Inflammatory macrophage (primary cell): ENCODE results near the gene HOXD8.

Source experiments
- DNase-seq, 2 donors: peaks; one replicate each; pipeline ENCODE4 v3.0.0-alpha.2; 2020 to 2022

HOXD8 gene

DNA sequence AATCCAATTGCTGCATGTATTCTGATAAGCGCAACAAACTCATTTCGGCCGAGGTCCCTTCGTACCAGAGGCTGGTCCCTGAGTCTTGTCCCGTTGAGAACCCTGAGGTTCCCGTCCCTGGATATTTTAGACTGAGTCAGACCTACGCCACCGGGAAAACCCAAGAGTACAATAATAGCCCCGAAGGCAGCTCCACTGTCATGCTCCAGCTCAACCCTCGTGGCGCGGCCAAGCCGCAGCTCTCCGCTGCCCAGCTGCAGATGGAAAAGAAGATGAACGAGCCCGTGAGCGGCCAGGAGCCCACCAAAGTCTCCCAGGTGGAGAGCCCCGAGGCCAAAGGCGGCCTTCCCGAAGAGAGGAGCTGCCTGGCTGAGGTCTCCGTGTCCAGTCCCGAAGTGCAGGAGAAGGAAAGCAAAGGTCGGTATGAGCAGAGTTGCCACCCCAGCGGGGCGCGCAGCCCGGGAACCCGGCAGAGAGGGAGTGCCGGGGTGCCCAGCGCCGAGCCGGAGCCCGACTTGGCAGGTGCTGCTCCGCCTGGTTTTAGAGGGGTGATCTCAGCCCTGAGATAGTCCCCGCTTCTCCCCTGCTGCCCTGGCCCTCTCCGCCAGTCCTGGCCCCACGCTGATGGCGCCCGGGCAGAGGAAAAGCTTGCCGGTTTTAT is 12.2 kb upstream of the HOXD8 start:
- DNase-seq = no peak

DNA sequence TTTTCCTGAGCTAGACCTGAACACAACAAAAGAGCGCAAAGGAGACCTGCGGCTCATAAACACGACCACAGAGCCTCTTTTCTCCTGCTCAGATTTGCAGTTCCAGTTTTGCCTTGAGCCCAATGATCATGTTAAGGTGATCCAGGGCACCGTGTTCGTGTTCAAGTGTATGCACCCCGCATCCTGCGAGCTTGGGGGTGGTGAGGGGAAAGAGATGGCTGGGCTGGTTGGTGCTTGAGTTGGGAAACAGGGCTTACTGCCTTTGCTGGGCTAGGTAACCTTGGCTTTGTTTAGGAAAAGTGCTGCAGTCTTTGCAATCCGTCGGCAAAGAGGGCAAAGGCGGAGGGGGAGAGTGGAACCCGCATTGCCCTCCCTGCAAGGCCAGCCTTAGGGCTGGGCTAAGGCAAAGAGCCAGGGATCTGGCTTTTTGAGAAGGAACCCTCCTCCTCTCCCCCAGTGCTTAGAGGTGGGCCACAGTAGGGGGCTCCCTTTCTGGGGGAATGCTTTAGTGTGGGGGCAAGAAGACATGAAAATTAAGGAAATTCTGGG is 11.6 kb upstream of the HOXD8 start:
- DNase-seq = no peak

DNA sequence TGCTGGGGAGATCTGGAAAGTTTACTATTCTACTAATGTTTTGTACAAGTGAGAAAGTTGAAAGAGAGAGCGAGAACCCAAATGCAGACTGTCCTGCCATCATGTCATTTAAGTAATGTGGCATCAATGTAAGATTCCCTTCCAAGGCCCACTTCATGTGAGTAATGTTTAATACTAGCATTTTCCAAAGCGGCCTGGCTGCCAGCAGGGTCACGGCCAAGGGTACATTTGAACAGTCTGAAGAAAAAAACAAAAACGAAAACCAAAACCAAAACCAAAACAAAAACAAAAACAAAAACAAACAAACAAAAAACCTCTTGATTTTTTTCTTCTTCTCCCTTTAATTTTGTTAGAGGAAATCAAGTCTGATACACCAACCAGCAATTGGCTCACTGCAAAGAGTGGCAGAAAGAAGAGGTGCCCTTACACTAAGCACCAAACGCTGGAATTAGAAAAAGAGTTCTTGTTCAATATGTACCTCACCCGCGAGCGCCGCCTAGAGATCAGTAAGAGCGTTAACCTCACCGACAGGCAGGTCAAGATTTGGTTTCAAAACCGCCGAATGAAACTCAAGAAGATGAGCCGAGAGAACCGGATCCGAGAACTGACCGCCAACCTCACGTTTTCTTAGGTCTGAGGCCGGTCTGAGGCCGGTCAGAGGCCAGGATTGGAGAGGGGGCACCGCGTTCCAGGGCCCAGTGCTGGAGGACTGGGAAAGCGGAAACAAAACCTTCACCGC is 10.7 kb upstream of the HOXD8 start:
- peak in 1 of 2 donors; percentile 27 for DNase-seq

DNA sequence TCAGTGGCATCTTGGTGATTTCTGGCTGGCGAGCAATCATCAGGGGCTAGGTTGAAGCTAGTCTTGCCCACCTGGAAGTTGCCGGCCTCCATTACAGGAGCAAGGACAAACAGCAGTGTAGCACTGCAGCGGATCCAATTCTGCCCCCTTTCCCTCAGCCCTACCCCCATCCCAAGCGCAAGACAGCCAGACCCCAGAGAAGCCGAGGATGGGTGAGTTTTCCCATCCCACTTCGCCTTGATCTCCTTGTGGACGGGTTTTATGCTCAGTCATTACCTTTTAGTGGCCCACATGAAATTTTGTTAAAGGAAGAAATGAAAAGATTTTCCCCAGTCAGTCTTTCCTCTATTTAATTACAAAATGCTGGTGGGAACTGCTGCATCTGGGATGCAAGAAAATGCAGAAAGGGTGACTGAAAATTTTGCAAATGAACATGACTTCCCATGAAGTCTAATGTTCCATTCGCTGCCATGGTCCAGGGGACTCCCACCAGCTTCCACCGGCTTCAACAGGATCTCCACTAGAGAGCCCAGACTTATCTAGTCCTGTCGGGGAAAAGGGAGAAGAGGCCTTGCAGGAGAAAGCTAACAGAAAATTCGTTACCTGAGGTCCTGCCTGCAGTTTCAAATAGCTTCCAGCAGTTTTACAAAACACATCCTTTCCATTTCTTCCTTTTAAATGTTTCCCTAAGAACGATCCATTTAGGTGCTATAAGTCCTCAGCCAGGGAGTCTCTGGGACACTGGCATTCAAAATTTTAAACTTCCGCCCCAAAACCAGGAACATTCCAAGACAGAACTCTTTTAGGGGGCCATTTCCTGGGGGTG is 8.9 kb upstream of the HOXD8 start:
- no peak for DNase-seq

DNA sequence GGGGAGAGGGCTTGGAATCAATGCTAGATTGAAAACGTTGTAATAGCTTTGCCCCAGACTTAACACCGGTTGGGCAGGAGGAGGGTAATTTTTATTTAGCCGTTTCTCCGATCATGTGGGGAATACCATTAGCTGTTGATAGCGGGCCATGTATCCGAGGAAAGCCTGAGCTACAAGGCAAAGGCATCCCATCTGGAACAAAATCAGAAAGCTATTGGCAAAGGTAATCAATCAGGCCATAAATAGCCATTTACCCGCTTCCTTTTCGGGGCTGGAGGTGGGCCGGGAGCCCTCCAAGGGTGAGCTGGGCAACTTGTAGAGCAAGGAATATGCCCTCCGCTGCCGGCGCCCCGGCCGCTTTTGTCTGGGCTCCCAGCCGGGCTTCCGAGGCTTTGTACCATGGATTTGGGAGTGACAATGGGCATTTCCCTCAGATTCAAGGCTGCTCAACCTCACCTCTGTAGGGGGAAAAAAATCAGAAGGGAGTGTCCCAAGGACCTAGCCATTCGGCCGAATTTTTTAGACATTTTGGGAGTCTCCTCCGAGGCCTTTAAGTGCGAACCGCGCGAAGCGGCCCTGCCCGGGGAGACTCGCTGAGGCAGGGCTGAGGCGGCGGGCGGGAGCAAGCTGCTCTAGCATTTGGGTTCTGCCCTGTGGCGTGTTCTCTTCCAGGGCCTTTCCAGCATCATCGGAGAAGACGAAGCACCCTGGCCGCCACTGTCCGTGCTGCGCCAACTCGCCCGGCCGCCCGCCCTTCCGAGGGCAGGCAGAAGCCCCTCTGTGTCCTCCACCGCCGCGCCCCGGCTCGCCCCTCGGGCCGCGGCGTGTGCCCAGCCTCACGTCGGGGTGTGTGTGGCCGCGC is 8.1 kb upstream of the HOXD8 start:
- DNase-seq = no peak

DNA sequence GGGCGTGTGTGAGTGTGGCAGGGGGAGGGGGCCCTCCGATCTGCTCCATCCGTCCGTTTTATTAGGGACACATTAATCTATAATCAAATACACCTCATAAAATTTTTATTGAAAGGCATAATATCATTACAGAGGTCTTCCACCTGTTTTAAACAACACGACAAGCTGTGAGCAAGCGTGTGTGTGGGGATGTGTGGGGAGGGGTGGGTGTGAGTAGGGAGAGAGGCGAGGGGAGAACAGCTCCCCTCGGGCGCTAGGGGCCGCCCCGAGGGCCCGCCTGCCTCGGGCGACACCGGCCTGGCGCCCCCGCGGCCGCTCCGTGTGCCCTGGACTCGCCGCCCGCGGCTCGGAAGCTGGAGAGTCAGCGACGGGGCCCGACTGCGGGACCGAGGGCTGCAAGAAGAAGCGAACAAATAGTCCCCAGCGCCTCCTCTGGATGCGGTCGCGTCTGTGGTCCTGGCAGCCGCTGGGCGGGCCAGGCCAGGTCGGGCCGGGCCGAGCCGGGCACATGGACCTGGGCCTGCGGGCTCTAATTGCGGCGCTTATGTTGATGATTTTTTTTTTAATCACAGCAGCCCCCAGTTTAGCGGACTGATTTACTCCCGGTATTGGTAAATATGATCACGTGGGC is 7.3 kb upstream of the HOXD8 start:
- DNase-seq = no peak

DNA sequence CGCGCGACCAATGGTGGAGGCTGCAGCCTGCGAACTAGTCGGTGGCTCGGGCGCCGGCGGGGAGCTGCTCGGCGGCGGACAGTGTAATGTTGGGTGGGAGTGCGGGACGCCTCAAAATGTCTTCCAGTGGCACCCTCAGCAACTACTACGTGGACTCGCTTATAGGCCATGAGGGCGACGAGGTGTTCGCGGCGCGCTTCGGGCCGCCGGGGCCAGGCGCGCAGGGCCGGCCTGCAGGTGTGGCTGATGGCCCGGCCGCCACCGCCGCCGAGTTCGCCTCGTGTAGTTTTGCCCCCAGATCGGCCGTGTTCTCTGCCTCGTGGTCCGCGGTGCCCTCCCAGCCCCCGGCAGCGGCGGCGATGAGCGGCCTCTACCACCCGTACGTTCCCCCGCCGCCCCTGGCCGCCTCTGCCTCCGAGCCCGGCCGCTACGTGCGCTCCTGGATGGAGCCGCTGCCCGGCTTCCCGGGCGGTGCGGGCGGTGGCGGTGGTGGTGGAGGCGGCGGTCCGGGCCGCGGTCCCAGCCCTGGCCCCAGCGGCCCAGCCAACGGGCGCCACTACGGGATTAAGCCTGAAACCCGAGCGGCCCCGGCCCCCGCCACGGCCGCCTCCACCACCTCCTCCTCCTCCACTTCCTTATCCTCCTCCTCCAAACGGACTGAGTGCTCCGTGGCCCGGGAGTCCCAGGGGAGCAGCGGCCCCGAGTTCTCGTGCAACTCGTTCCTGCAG is 6.7 kb upstream of the HOXD8 start, which contains the start of gene HOXD9:
Gene HOXD9 (plus strand): TSS at position 37 of the 728 bp plus-strand sequence. CDS start 50 bp downstream, at position 87.
- no peak for DNase-seq

DNA sequence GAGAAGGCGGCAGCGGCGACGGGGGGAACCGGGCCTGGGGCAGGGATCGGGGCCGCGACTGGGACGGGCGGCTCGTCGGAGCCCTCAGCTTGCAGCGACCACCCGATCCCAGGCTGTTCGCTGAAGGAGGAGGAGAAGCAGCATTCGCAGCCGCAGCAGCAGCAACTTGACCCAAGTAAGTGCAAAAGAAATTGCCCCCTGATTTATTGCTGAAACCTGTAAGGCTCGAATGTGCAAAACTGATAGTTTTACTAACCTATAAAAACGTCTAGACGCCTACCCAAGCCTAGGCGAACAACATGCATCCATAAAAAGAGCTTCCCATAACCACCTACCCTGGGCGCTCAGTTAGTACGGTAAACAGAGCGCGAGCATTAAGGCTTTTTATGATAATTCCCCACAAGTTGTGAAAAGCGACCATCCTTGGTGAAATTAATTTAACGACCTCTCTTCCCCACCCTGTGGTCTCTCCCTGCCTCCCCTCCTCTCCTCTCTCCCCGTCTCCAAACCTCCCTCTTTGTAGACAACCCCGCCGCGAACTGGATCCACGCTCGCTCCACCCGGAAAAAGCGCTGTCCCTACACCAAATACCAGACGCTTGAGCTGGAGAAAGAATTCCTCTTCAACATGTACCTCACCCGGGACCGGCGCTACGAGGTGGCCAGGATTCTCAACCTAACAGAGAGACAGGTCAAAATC is 5.9 kb upstream of the HOXD8 start:
- DNase-seq = no peak

DNA sequence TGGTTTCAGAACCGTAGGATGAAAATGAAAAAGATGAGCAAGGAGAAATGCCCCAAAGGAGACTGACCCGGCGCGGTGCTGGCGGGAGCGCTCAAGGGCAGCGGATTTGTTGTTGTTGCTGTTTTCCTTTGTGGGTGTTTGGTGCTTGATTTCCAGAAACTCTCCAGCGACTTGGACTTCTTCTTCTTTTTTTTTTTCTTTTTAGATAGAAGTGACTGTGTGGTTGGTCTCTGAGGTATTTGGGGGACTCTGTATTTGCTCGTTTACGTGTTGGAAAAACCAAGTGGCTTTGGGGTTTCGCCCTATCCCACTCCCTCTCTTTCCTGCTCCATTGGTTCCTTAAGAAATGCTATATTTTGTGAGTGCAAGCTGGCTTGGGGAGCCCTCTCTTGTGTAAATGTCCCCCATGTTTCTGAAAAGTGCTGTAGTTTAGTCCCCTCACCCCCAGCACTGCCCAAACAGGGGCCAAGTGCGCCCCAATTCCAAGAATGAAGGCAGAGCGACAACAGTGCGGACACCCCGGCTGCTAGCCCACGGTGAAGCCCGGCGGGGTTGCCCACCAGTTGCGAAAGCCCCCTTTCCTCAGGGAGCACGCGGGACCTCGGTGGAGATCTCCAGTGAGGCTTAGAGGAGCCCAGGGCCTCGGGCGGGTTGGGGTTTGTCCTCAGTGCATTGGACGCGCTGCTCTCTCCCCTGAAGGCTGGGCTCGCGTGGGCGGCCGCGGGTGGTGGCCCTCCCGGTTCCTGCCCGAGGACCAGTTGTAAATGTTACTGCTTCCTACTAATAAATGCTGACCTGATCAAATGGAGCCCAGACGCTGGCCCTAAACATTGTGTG is 5.2 kb upstream of the HOXD8 start:
- no peak for DNase-seq

DNA sequence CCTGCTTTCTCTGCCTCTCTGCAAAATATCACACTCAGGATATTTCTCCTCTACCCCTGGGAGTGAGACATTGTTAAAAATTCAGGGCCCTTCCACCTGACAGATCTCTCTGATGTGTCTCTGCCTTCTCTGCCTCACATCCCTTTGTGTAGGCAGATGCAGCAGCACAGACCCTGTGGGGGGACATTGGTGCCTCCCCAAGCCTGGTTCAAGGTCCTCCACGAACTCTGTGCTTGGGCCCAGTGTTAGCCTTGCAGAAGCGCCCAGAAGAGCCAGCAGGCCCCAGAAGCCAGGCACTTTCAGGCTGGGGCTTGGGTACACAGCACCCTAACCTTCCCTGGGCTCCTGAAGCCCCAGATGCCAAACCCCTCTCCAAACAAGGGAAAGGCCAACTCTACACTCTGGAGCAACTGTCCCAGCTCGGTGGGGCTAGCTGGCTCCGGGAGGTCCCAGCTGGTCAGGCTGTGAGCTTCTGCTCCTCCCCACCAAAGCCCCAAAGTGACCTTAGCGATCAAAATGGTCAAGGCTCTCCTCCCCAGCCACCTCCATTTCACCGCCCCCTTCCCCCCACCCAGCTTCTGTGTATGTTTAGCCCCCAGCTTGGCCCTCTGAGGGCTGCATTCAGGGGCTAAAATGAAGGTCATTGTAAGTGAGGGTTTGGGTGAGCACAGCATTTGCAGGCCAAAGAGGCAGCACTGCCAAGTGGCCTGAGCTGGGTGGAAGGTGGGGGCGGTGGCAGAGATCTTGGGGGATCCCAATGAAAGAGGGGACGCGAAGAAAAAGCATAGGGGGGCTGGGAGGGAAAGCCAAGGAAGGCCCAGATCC is 4.3 kb upstream of the HOXD8 start:
- DNase-seq = no peak

DNA sequence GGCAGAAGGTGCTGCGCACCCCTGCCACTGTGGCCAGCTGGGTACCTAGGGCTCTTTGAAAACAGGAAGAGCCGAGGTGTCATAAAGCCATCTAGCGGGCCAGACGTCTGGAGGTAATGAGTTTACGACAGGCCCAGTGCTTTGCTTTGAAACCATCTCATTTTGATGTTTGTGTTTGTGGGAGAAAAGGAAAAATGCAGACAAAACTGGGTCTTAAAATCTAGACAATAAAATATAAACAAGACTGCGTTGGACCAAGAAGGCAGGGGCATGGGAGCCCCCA is 3.8 kb upstream of the HOXD8 start:
- DNase-seq = no peak

DNA sequence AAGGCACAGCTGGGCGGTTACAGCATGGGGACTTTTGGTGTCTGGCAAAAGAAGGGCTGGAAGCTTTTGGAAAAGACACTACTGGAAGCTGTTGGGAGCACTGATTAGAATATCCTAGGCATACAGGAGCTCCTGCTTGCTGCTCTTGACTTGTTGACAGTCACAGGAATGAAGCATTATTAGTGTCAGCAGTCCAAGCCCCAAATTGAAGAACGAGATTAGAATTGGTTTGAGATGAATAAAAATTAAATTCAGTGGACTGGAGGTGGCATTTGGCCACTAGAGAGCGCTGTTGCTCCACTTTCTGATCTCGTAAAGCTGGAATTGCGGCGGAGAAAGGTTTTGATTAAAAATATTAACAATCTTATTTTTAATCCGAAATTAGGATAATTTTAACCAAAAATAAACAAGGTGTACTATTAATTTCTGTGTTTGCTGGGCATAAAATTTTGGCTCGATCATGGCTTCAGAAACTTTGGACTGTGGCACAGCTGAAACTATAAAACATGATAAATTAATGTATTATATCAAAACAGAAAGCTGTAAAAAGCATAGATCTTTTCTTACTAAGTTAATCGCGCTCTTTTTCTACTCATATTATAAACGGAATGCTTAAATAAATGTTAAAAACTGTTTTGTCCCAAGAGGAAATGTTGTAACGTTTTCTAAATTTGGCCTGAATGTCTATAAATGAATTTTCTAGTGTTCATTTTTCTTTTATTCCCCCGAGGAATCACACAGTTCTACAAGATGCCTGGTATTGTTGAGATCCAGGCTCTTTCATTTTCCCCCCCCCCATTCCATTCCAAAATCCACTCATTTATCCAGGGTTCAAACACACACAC is 2.4 kb upstream of the HOXD8 start:
- peak; percentile 58 to 61 for DNase-seq

DNA sequence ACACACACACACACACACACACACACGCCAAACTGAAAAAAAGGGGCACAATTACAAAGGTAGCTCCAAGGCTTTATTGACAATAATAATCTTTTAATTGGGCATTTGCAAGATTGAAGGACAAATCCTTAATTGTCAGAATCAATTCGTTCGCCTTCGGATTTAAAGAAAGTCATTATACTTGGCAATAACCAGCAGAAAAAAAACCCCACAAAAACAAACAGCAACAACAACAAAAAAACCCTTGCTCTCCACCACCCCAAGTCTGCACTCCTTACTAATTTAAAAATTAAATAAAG is 1.8 kb upstream of the HOXD8 start:
- DNase-seq = no peak

DNA sequence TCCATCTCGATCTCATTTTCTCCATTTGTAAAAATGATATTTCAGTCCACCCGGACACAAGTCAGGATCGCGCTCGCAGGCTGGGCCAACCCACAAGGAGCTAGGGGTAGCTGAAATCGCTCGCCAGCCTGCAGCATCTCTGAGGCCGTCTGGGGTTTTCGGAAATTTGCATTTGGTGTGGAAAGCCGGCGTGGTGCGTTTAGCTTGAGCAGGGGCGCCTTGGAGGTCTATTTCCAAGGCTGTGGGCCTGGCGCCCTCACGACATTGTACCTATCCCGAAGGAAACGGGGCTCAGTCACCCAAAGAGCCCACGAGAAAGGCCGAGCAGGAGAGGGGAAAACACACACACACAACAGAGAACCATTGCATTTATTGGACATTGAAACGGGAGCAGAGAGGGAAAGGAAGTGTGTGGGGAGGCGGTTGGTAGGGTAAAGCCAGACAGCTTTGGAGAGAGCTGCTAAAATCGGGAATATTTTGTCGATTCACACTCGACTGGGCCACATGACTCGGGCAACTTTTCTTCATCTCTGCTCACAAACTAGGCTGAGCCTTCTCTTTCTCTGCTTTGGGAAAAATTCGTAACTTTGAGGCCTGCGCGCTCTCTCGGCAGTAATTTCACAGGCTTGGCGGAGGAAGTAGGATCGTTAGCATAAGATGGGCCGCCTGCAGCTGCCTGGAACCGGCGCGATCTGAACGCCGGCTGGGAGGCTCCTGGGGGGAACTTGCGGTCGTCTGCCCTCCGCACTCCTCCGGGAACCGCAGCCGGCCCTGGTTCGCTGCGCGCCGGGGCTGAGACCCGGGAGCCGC is 1.1 kb upstream of the HOXD8 start:
- DNase-seq = no peak

DNA sequence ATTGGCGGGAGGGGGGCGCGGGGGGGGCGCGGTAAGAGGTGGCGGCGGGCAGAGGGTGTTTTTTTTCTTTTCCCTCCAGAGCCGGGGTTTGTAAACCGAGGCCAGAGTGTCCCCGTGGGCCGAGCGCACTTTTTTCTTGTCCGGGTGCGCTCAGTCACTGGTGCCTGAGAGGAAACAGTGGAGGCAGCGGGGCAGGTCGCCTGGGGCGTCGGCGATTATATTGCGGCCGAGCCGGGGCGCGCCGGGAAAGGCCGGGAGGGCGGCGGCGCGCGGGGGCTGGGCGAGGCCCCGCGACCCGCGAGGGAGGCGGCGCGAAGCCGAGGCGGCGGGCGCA is 275 bp downstream of the HOXD8 start:
- DNase-seq = no peak

DNA sequence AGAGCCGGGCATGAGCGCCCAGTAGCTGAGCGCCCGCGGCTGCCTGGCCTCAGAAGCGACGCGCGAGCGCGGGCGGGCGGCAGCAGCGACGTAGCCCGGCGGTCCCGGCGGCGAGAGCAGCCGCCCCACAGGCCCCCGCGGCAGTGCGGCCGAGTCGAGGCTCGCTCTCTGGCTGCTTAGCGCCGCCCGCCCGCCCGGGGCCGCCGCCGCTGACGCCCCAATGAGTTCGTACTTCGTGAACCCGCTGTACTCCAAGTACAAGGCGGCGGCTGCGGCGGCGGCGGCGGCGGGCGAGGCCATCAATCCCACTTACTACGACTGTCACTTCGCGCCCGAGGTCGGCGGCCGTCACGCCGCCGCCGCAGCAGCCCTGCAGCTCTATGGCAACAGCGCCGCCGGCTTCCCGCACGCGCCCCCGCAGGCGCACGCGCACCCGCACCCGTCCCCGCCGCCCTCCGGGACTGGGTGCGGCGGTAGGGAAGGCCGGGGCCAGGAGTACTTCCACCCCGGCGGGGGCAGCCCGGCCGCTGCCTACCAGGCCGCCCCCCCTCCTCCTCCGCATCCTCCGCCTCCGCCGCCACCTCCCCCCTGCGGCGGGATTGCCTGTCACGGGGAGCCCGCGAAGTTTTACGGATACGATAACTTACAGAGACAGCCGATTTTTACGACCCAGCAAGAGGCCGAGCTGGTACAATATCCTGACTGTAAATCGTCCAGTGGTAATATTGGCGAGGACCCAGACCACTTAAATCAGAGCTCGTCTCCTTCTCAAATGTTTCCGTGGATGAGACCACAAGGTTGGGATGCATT is 847 bp downstream of the HOXD8 start:
- DNase-seq = peak in 1 of 2 donors; percentile 12
